ENCODE results near the gene TJP1. TPM values are rescaled to one million over a fixed set of nuclear protein-coding genes. Genes with fewer than 3 reads are reported as not detected.

Gene TJP1
- total RNA-seq, 2 donors from 2014 or later: 131 to 145 TPM

DNA sequence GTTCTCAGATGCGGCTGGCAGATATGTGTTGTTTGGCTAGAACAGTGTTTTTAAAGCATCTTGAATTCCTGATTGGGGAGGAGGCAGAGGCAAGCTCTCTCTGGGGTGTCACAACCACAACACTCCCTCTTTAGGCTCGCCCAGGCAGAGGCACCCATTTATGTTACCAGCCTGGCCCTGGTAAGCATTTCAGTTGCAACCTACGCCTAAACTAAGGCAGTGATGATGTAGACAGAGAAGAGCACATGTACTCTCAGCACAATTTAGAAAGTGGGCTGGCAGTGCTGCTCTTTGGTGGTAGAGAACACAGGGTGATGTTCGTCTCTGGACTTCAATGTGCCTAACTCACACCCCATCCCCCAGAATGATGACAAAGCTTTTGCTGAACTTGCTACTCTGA lies 41.2 kb upstream of the TJP1 start:
- 89 to 100% methylated on average over 2 to 4 of the region's 4 CpGs for WGBS, 2 experiments (ENCODE audit: insufficient coverage in 1 of 2, insufficient read length in 1 of 2)
- no peak overlapping the region for H3K27ac Mint-ChIP-seq
- no peaks in the 10 kb centered on the region for H3K36me3 Mint-ChIP-seq (ENCODE audit: low read depth)
- H3K9me3 ChIP-seq (ENCODE audit: control insufficient read depth, low read length): peaks cover 5% of the 10 kb centered on the region
- no peaks in the 10 kb centered on the region for H3K27me3 ChIP-seq (ENCODE audit: control insufficient read depth, insufficient read depth, low read length, poor library complexity, severe bottlenecking)
- no peaks in the 10 kb centered on the region for H3K9me3 Mint-ChIP-seq
- H3K4me1 Mint-ChIP-seq: peaks cover 22% of the 10 kb centered on the region
- no peak overlapping the region for H3K27ac ChIP-seq (ENCODE audit: low read depth, low read length)
- no peaks in the 10 kb centered on the region for H3K27me3 Mint-ChIP-seq (ENCODE audit: insufficient read depth)
- no peak for DNase-seq
- H3K4me3 Mint-ChIP-seq: no peak overlapping the region
- H3K36me3 ChIP-seq (ENCODE audit: control insufficient read depth, insufficient read depth, low read length): no peaks in the 10 kb centered on the region
- H3K9ac ChIP-seq (ENCODE audit: extremely low read depth, low read length, poor library complexity, severe bottlenecking): no peak overlapping the region
- H3K4me1 ChIP-seq (ENCODE audit: control insufficient read depth, insufficient read depth, low read length): peaks cover 5% of the 10 kb centered on the region
- TF ChIP-seq, protein P1, sequence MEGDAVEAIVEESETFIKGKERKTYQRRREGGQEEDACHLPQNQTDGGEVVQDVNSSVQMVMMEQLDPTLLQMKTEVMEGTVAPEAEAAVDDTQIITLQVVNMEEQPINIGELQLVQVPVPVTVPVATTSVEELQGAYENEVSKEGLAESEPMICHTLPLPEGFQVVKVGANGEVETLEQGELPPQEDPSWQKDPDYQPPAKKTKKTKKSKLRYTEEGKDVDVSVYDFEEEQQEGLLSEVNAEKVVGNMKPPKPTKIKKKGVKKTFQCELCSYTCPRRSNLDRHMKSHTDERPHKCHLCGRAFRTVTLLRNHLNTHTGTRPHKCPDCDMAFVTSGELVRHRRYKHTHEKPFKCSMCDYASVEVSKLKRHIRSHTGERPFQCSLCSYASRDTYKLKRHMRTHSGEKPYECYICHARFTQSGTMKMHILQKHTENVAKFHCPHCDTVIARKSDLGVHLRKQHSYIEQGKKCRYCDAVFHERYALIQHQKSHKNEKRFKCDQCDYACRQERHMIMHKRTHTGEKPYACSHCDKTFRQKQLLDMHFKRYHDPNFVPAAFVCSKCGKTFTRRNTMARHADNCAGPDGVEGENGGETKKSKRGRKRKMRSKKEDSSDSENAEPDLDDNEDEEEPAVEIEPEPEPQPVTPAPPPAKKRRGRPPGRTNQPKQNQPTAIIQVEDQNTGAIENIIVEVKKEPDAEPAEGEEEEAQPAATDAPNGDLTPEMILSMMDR (conservative IDR thresholded peaks at IDR 0.05): no peak
- peak overlapping the region; percentile 38 for H3K4me3 ChIP-seq (ENCODE audit: low read length)

DNA sequence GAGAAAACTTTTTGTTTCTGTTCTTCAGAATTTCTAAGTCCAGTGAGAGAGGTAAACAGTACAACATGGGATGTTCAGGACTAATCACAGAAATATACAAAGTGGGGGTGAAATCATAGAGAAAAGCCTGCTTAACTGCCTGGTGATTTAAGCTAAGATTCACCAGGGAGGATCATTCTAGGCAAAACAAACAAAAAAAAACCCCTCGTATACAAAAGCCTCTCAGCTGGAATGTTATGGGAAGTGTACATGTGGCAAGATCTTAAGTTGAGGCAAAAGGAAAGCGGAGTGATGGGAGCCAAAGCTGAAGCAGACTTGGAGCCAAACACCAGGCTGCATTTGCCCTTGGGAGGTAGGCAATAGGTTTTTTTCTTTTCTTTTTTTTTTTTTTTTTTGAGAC lies 40.0 kb upstream of the TJP1 start:
- Mint-ChIP-seq H3K4me1 (peaks cover 24% of the 10 kb centered on the region), H3K4me3 (no peak overlapping the region), H3K27ac (no peak overlapping the region), H3K36me3 (ENCODE audit: low read depth) (no peaks in the 10 kb centered on the region), H3K27me3 (ENCODE audit: insufficient read depth) (no peaks in the 10 kb centered on the region), H3K9me3 (no peaks in the 10 kb centered on the region)
- H3K36me3 ChIP-seq (ENCODE audit: control insufficient read depth, insufficient read depth, low read length): no peaks in the 10 kb centered on the region
- TF ChIP-seq, protein P1 (conservative IDR thresholded peaks at IDR 0.05): no peak
- peaks cover 5% of the 10 kb centered on the region for H3K4me1 ChIP-seq (ENCODE audit: control insufficient read depth, insufficient read depth, low read length)
- DNase-seq: no peak
- no peak overlapping the region for H3K9ac ChIP-seq (ENCODE audit: extremely low read depth, low read length, poor library complexity, severe bottlenecking)
- WGBS, 2 experiments (ENCODE audit: insufficient coverage in 1 of 2, insufficient read length in 1 of 2): 100% methylated on average over 2 of the region's 2 CpGs; no CpG with 5 or more reads in 1 of the 2 experiments
- no peak overlapping the region for H3K4me3 ChIP-seq (ENCODE audit: low read length)
- H3K27ac ChIP-seq (ENCODE audit: low read depth, low read length): no peak overlapping the region
- peaks cover 5% of the 10 kb centered on the region for H3K9me3 ChIP-seq (ENCODE audit: control insufficient read depth, low read length)
- H3K27me3 ChIP-seq (ENCODE audit: control insufficient read depth, insufficient read depth, low read length, poor library complexity, severe bottlenecking): no peaks in the 10 kb centered on the region

DNA sequence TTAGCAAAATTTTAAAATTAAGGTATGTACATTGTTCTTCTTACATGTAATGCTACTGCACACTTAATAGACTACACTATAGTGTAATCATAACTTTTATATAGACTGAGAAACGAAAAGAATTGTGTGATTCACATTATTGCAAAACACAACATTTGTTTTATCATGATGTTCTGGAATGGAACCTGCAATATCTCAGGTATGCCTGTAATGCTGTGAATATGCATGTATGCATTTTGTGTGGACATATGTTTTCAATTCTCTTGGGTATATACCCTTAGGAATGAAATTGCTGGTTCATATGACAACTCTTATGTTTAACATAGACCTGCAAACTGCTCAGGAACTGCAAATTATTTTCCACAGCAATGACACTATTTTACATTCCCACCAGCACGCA lies 38.6 kb upstream of the TJP1 start:
- WGBS, 2 experiments (ENCODE audit: insufficient coverage in 1 of 2, insufficient read length in 1 of 2): 96 to 100% methylated on average over 1 of the region's 2 CpGs
- no peak overlapping the region for H3K4me3 Mint-ChIP-seq
- no peak for DNase-seq
- peaks cover 5% of the 10 kb centered on the region for H3K4me1 ChIP-seq (ENCODE audit: control insufficient read depth, insufficient read depth, low read length)
- no peak overlapping the region for H3K27ac ChIP-seq (ENCODE audit: low read depth, low read length)
- H3K36me3 Mint-ChIP-seq (ENCODE audit: low read depth): no peaks in the 10 kb centered on the region
- no peaks in the 10 kb centered on the region for H3K36me3 ChIP-seq (ENCODE audit: control insufficient read depth, insufficient read depth, low read length)
- H3K4me3 ChIP-seq (ENCODE audit: low read length): no peak overlapping the region
- H3K27me3 ChIP-seq (ENCODE audit: control insufficient read depth, insufficient read depth, low read length, poor library complexity, severe bottlenecking): no peaks in the 10 kb centered on the region
- TF ChIP-seq, protein P1 (conservative IDR thresholded peaks at IDR 0.05): no peak
- no peak overlapping the region for H3K9ac ChIP-seq (ENCODE audit: extremely low read depth, low read length, poor library complexity, severe bottlenecking)
- no peaks in the 10 kb centered on the region for H3K9me3 Mint-ChIP-seq
- peaks cover 24% of the 10 kb centered on the region for H3K4me1 Mint-ChIP-seq
- H3K27me3 Mint-ChIP-seq (ENCODE audit: insufficient read depth): no peaks in the 10 kb centered on the region
- H3K9me3 ChIP-seq (ENCODE audit: control insufficient read depth, low read length): peaks cover 5% of the 10 kb centered on the region
- H3K27ac Mint-ChIP-seq: no peak overlapping the region
